A673 (cell line): Measurements from ENCODE around the gene OBI1. TPM values are rescaled to one million over a fixed set of nuclear protein-coding genes. Genes with fewer than 3 reads are reported as not detected.
A peak's percentile ranks its signal among the peaks of the same experiment; 100 is the strongest.

Experiments used
- BruUV-seq: library from RNA; stranded (reverse); fragments of 400-500 nt; replicated peaks from 2 replicates; lab custom pipeline; 2021; lab: Mats Ljungman, UMichigan
- CTCF ChIA-PET: fragments of 300-600 bp; sonication (Branson Sonifier 250); formaldehyde crosslinking; loops from one replicate; lab custom pipeline; 2022; ENCODE audit warnings: antibody characterized with exemption; lab: Charles Lee
- POLR2A ChIA-PET: fragments of 300-600 bp; sonication (Branson Sonifier 250); formaldehyde crosslinking; loops from one replicate; lab custom pipeline; 2022; ENCODE audit warnings: antibody characterized with exemption; ENCODE audit not compliant: low non-redundant PET; lab: Charles Lee
- DNase-seq: peaks from one replicate; pipeline ENCODE4 v3.0.0-alpha.2; 2015; ENCODE audit warnings: low spot score
- H3K27ac ChIP-seq: fragments of 200-600 bp; sonication (generic); 2 replicates; pipeline ENCODE4 v1.5.1; 2016; ENCODE audit warnings: mixed run types, low read depth, mild to moderate bottlenecking, mixed read lengths, antibody characterized with exemption, low read length; ENCODE audit not compliant: poor library complexity, severe bottlenecking
- H3K27me3 ChIP-seq: fragments of 200-600 bp; sonication (generic); replicated peaks from 2 replicates; pipeline ENCODE4 v1.6.1; 2017; ENCODE audit warnings: mixed run types, low read depth, mild to moderate bottlenecking, mixed read lengths, antibody characterized with exemption, low read length; ENCODE audit not compliant: insufficient read depth, poor library complexity
- H3K36me3 ChIP-seq: fragments of 200-600 bp; sonication (generic); 2 replicates; pipeline ENCODE4 v1.6.1; 2016; ENCODE audit warnings: mixed run types, mild to moderate bottlenecking, mixed read lengths, antibody characterized with exemption, low read length; ENCODE audit not compliant: insufficient read depth, poor library complexity, severe bottlenecking
- H3K4me1 ChIP-seq: fragments of 200-600 bp; sonication (generic); 2 replicates; pipeline ENCODE4 v1.6.1; 2017; ENCODE audit warnings: mixed run types, mild to moderate bottlenecking, mixed read lengths, antibody characterized with exemption, low read length; ENCODE audit not compliant: insufficient read depth, poor library complexity, severe bottlenecking
- H3K4me3 ChIP-seq: fragments of 200-600 bp; sonication (generic); 2 replicates; pipeline ENCODE4 v1.5.1; 2016; ENCODE audit warnings: low read depth, mixed run types, mild to moderate bottlenecking, mixed read lengths, low read length; ENCODE audit not compliant: poor library complexity, severe bottlenecking
- H3K9me3 ChIP-seq: fragments of 200-600 bp; sonication (generic); 2 replicates; pipeline ENCODE4 v1.6.1; 2016; ENCODE audit warnings: mixed run types, low read depth, mild to moderate bottlenecking, mixed read lengths, antibody characterized with exemption, low read length; ENCODE audit not compliant: poor library complexity, severe bottlenecking
- CTCF ChIP-seq: fragments of 300-800, 200-600 bp; sonication (generic); conservative IDR thresholded peaks from 2 replicates; pipeline ENCODE4 v1.5.1; 2017; ENCODE audit warnings: low read depth, mild to moderate bottlenecking, antibody characterized with exemption, low read length, moderate library complexity, mixed read lengths
- EZH2 ChIP-seq: fragments of 200-600 bp; sonication (generic); IDR thresholded peaks from 2 replicates; pipeline ENCODE4 v1.6.1; 2017; ENCODE audit warnings: borderline replicate concordance, low read depth, mild to moderate bottlenecking, mixed read lengths, antibody characterized with exemption, low read length; ENCODE audit not compliant: poor library complexity, severe bottlenecking
- intact Hi-C: fragments of 100-400 bp; cut with micrococcal nuclease; formaldehyde crosslinking; loops from one replicate; pipeline ENCODE4 v1.10.0; 2022; ENCODE audit not compliant: unreplicated experiment
- total RNA-seq: library from RNA; stranded (reverse); gene quantifications from 2 replicates; pipeline ENCODE4 v1.2.3, GENCODE V29; 2021

OBI1 gene
- total RNA-seq, 1 experiment from 2014 or later, result 24.2 TPM

GRCh38 chr13:78700121-78700910, 41.4 kb upstream of the OBI1 start:
- intact Hi-C loops, result no loop called here
- POLR2A ChIA-PET, result no interaction called here
- H3K9me3 ChIP-seq, result no peaks in the 10 kb centered on the region
- no peaks in the 10 kb centered on the region for H3K36me3 ChIP-seq
- DNase-seq, result peak; percentile 9
- no TSS peak for BruUV-seq
- H3K27me3 ChIP-seq, result no peaks in the 10 kb centered on the region
- CTCF ChIA-PET, result no interaction called here
- TF ChIP-seq EZH2 (no peak), CTCF (no peak)
- no peak overlapping the region for H3K4me3 ChIP-seq
- H3K27ac ChIP-seq, result no peak overlapping the region
- H3K4me1 ChIP-seq, result peaks cover 7% of the 10 kb centered on the region

- CTCF ChIA-PET, result no interaction called here
- intact Hi-C loops, result no loop called here
- peak; percentile 37; the same call in 1 of the 2 replicates for TF ChIP-seq CTCF
- no peak for TF ChIP-seq EZH2
Measured at GRCh38 chr13:78689011-78689410, 30.1 kb upstream of the OBI1 start.

GRCh38 chr13:78686461-78686860, 27.5 kb upstream of the OBI1 start:
- BruUV-seq, result no TSS peak
- no peaks in the 10 kb centered on the region for H3K4me1 ChIP-seq
- POLR2A ChIA-PET, result no interaction called here

More at GRCh38 chr13:78689011-78689410, 30.1 kb upstream of the OBI1 start:
- H3K9me3 ChIP-seq, result no peaks in the 10 kb centered on the region
- no TSS peak for BruUV-seq
- no peaks in the 10 kb centered on the region for H3K27me3 ChIP-seq
- H3K4me1 ChIP-seq, result no peaks in the 10 kb centered on the region
- H3K4me3 ChIP-seq, result no peak overlapping the region
- POLR2A ChIA-PET, result interaction anchor here (0.6 kb wide), 1 partner anchor 92 kb away, joined by 4 read pairs; no protein-coding TSS in a partner anchor
- peak; percentile 20 for DNase-seq
- H3K27ac ChIP-seq, result no peak overlapping the region
- no peaks in the 10 kb centered on the region for H3K36me3 ChIP-seq

More at GRCh38 chr13:78686461-78686860, 27.5 kb upstream of the OBI1 start:
- no peak for DNase-seq
- no peaks in the 10 kb centered on the region for H3K9me3 ChIP-seq
- H3K4me3 ChIP-seq, result no peak overlapping the region
- no peak overlapping the region for H3K27ac ChIP-seq
- no peak for TF ChIP-seq EZH2
- no peak for TF ChIP-seq CTCF
- H3K27me3 ChIP-seq, result peaks cover 3% of the 10 kb centered on the region
- intact Hi-C loops, result no loop called here
- no peaks in the 10 kb centered on the region for H3K36me3 ChIP-seq
- CTCF ChIA-PET, result no interaction called here
